NB4 (cell line): ENCODE data around the gene HSD11B1L.

Experiments
- POLR2A ChIP-seq: IDR thresholded peaks from 2 replicates; pipeline ENCODE4 v1.6.1; 2011; ENCODE audit warnings: mild to moderate bottlenecking; ENCODE audit not compliant: insufficient read length; ENCODE audit errors: extremely low read depth
- TF ChIP-seq, protein P1 (sequence below): IDR thresholded peaks from 2 replicates; pipeline ENCODE4 v1.6.1; 2011; ENCODE audit warnings: low read depth, low read length
- TF ChIP-seq, protein P2 (sequence below): IDR thresholded peaks from one replicate; pipeline ENCODE4 v1.5.1; 2012; ENCODE audit warnings: low read depth, low read length

DNA sequence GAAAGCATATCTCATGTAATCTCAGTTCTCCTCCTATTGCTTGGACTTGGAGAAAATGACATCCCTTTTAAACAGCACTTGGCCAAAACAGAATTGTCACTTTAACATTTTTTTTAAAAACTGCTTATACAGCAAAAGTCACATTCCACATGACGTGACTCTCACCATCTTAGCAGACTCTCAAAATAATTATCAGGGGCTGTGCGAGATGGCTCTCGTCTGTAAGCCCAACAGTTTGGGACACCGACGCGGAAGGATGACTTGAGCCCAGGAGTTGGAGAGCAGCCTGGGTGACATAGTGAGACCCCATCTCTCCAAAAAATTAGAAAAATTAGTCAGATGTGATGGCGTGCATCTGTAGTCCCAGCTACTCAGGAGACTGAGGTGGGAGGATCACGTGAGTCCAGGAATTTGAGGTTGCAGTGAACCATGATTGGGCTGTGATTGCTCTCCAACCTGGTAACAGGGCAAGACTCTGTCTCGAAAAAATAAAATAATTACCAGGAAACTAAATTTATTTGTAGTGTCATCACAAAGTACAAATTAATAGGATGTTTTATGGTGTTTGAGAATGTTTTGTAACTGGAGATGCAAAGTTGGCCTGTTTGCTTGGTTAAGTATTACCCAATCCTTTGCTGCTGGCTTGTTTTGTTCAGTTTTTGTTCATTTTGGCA, 49.1 kb upstream of the HSD11B1L start:
- TF ChIP-seq, protein P1, sequence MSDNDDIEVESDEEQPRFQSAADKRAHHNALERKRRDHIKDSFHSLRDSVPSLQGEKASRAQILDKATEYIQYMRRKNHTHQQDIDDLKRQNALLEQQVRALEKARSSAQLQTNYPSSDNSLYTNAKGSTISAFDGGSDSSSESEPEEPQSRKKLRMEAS: no peak
- no peak for TF ChIP-seq POLR2A
- TF ChIP-seq, protein P2, sequence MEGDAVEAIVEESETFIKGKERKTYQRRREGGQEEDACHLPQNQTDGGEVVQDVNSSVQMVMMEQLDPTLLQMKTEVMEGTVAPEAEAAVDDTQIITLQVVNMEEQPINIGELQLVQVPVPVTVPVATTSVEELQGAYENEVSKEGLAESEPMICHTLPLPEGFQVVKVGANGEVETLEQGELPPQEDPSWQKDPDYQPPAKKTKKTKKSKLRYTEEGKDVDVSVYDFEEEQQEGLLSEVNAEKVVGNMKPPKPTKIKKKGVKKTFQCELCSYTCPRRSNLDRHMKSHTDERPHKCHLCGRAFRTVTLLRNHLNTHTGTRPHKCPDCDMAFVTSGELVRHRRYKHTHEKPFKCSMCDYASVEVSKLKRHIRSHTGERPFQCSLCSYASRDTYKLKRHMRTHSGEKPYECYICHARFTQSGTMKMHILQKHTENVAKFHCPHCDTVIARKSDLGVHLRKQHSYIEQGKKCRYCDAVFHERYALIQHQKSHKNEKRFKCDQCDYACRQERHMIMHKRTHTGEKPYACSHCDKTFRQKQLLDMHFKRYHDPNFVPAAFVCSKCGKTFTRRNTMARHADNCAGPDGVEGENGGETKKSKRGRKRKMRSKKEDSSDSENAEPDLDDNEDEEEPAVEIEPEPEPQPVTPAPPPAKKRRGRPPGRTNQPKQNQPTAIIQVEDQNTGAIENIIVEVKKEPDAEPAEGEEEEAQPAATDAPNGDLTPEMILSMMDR: no peak
